NK-92 (cell line): ENCODE results near the gene INAFM2.

Source experiments
- DNase-seq: peaks from one replicate; lab custom pipeline; 2025; ENCODE audit not compliant: unreplicated experiment; lab: John Stamatoyannopoulos, UW

Gene INAFM2

GRCh38 chr15:40342416-40343320 lies 19.2 kb downstream of the INAFM2 start:
- DNase-seq, result no peak

- DNase-seq, result no peak
These were observed 20.0 kb downstream of the INAFM2 start for GRCh38 chr15:40343512-40343911.

GRCh38 chr15:40344217-40344616 lies 20.7 kb downstream of the INAFM2 start:
- DNase-seq, result no peak

GRCh38 chr15:40344631-40345120 lies 21.2 kb downstream of the INAFM2 start:
- no peak for DNase-seq

- DNase-seq, result no peak
These were observed 21.9 kb downstream of the INAFM2 start for GRCh38 chr15:40345225-40345866.

GRCh38 chr15:40345867-40346578 lies 22.5 kb downstream of the INAFM2 start:
- DNase-seq, result no peak

GRCh38 chr15:40346579-40347558 lies 23.4 kb downstream of the INAFM2 start:
- no peak for DNase-seq

- no peak for DNase-seq
These were observed 24.3 kb downstream of the INAFM2 start for GRCh38 chr15:40347559-40348473.

- no peak for DNase-seq
These were observed 25.0 kb downstream of the INAFM2 start for GRCh38 chr15:40348474-40348870.

- no peak for DNase-seq
These were observed 25.7 kb downstream of the INAFM2 start for GRCh38 chr15:40349163-40349562.

GRCh38 chr15:40352281-40352901 lies 28.9 kb downstream of the INAFM2 start:
- no peak for DNase-seq

GRCh38 chr15:40353697-40354096 lies 30.2 kb downstream of the INAFM2 start:
- DNase-seq, result no peak

GRCh38 chr15:40354408-40355171 lies 31.1 kb downstream of the INAFM2 start:
- DNase-seq, result no peak

- no peak for DNase-seq
These were observed 32.6 kb downstream of the INAFM2 start for GRCh38 chr15:40355976-40356585.

GRCh38 chr15:40357246-40357645 lies 33.8 kb downstream of the INAFM2 start:
- DNase-seq, result no peak

GRCh38 chr15:40357723-40358470 lies 34.4 kb downstream of the INAFM2 start, which contains the start of gene DISP2:
Gene DISP2 (plus strand): TSS chr15:40358219. CDS start chr15:40358322, 103 bp downstream.
- peak; percentile 32 for DNase-seq
